ES-I3 (cell line): ENCODE results near the gene SLC6A12.

Experiments
- H3K36me3 ChIP-seq: 2 replicates; pipeline ENCODE4 v1.6.1; 2013; ENCODE audit warnings: mild to moderate bottlenecking, low read length, control low read depth, moderate library complexity; ENCODE audit not compliant: insufficient read depth
- H3K4me1 ChIP-seq: 2 replicates; pipeline ENCODE4 v1.6.1; 2013; ENCODE audit warnings: mild to moderate bottlenecking, control low read depth, low read length; ENCODE audit not compliant: insufficient read depth
- H3K9ac ChIP-seq: 2 replicates; pipeline ENCODE4 v1.6.1; 2013; ENCODE audit warnings: low read depth, mild to moderate bottlenecking, low read length, moderate library complexity
- H3K9me3 ChIP-seq: 2 replicates; pipeline ENCODE4 v1.6.1; 2013; ENCODE audit warnings: mild to moderate bottlenecking, low read length, moderate library complexity; ENCODE audit not compliant: control insufficient read depth, insufficient read depth

The SLC6A12 gene

DNA sequence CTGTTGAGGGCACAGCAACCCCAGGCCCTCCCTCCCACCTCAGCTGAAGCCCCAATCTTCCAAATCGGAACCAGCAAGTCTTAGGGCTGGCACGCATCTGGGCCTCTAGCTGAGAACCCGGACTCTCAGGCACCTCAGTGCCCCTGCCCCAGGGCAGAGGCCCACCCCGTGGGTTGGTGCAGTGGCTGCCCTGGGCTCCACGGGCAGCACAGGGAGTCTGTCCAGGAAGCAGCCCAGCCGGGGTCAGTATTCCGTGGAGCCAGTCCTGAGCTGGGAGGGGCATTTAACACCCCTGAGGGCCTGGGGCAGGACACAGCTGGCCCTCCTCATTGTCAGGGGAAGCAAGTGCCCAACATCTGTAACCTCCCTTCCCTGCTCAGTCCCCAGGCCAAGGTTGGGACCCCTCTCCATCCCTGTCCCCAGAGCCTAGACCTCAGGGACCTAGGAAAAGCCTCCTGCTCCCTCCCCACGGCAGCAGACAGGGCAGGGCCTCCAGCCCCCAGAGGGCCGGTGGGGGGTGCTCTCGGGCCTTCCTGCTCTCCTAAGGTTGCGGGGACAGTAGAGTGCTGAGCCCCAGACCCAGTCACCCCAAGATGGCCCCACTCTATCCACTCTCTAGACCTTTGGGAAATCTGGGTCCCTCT lies 36.5 kb downstream of the SLC6A12 start:
- no peaks in the 10 kb centered on the region for H3K36me3 ChIP-seq
- H3K9me3 ChIP-seq, result no peaks in the 10 kb centered on the region
- H3K9ac ChIP-seq, result no peak overlapping the region
- H3K4me1 ChIP-seq, result peaks cover 29% of the 10 kb centered on the region

GRCh38 chr12:176321-177181 lies 37.4 kb downstream of the SLC6A12 start:
- Histone ChIP-seq H3K36me3 (no peaks in the 10 kb centered on the region), H3K9me3 (no peaks in the 10 kb centered on the region), H3K9ac (no peak overlapping the region), H3K4me1 (peaks cover 25% of the 10 kb centered on the region)

- Histone ChIP-seq H3K4me1 (peaks cover 28% of the 10 kb centered on the region), H3K9ac (no peak overlapping the region), H3K36me3 (no peaks in the 10 kb centered on the region), H3K9me3 (no peaks in the 10 kb centered on the region)
Measured at GRCh38 chr12:175759-176158, 38.2 kb downstream of the SLC6A12 start.

- H3K4me1 ChIP-seq, result peaks cover 33% of the 10 kb centered on the region
- no peaks in the 10 kb centered on the region for H3K9me3 ChIP-seq
Measured at GRCh38 chr12:175250-175649, 38.7 kb downstream of the SLC6A12 start.

DNA sequence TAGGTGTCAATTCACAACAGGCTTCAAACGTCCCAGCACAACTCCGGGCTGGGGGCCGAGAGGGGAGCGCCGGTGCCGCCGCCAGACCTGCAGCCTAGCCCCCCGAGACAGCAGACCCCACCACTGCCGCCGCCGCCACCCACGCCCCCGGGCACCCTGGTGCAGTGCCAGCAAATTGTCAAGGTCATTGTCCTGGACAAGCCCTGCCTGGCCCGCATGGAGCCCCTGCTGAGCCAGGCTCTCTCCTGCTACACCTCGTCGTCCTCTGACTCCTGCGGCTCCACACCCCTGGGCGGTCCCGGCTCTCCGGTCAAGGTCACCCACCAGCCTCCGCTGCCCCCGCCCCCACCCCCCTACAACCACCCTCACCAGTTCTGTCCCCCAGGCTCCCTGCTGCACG lies 39.4 kb downstream of the SLC6A12 start:
- Histone ChIP-seq H3K9ac (no peak overlapping the region), H3K36me3 (no peaks in the 10 kb centered on the region), H3K9me3 (no peaks in the 10 kb centered on the region), H3K4me1 (peaks cover 36% of the 10 kb centered on the region)

More at GRCh38 chr12:175250-175649, 38.7 kb downstream of the SLC6A12 start:
- Histone ChIP-seq H3K36me3 (no peaks in the 10 kb centered on the region), H3K9ac (no peak overlapping the region)

DNA sequence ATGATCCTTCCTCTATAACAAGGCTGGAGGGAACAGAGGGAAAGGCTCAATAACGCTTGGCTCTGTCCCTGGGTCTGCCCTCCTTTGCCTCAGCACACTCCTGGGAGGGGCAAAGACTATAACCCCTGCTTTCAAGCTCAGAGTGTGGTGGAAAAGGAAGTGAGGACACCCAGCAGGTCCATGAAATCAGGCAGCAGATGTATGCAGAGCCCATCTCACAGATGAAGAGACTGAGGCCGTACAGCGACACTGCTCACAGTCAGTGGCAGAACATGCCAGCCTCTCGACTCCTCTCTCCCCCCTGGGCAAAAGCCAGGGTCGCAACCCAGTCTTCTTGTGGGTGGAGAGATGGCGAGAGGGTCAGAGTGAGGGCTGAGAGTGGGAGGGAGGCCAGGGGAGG lies 39.8 kb downstream of the SLC6A12 start:
- no peaks in the 10 kb centered on the region for H3K36me3 ChIP-seq
- H3K9me3 ChIP-seq, result no peaks in the 10 kb centered on the region
- no peak overlapping the region for H3K9ac ChIP-seq
- peaks cover 36% of the 10 kb centered on the region for H3K4me1 ChIP-seq

GRCh38 chr12:172732-173161 lies 41.2 kb downstream of the SLC6A12 start:
- Histone ChIP-seq H3K9me3 (no peaks in the 10 kb centered on the region), H3K9ac (no peak overlapping the region), H3K4me1 (peaks cover 47% of the 10 kb centered on the region), H3K36me3 (no peaks in the 10 kb centered on the region)

- H3K36me3 ChIP-seq, result no peaks in the 10 kb centered on the region
- H3K4me1 ChIP-seq, result peaks cover 50% of the 10 kb centered on the region
- no peak overlapping the region for H3K9ac ChIP-seq
- H3K9me3 ChIP-seq, result no peaks in the 10 kb centered on the region
Measured at GRCh38 chr12:171743-172676, 41.9 kb downstream of the SLC6A12 start.

DNA sequence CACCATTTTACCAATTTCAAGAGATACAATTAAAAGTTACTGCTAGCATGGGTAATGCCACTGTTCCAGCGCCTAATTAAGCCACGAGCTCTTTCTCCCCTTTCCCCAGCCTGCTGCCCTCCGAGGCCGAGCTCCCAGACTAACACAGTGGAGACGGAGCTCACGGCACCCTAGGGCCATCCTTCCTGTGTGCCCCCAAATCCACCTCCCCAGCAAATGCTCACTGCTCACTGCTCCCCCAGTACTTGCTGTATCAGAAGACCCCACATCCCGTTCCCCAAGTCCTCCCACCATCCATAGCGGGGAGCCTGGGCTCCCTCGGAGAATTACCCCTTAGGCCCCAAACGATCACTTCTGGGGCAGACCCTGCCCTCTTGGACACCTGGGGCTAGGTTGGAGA lies 42.7 kb downstream of the SLC6A12 start:
- Histone ChIP-seq H3K9ac (no peak overlapping the region), H3K36me3 (no peaks in the 10 kb centered on the region), H3K9me3 (no peaks in the 10 kb centered on the region), H3K4me1 (peaks cover 42% of the 10 kb centered on the region)

DNA sequence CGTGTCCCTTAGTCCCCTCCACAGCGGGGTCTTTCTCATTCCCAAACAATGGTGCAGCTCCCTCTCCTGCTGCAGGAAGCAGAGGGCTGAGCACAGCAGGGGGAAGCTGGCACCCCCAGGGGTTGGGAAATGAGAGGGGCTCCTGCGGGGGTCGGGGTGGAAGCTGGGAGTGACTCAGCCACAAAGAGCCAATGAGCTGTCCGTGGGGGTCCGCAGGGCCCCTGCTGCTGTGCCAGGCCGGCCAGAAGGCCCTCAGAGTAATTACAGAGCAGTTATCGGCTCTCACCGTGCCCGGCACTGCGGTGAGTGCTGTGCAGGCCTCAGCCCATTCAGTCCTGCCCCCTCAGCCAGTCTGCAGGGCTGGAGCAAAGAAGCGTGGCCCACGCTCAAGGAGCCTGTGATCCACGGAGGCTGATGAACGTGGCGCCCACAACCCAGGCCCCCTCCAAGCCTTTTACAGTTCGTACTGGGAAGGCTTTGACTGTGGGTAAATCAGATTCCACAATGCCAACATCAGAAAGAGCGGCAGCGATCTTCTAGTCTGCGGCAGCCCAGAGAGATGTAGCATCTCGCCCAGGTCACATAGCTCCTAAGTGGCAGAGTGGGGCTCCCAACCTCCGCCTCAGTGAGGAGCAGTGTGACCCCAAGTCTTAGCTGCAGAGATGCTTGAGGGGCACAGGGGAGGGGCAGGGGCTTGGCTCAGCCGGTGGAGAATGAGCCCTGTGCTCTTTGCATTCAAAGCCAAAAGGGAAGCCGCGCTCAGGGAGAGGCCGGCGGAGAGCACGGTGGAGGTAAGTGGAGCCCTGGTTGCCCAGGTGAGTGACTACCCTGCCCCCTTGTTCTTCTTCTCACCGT lies 43.4 kb downstream of the SLC6A12 start:
- Histone ChIP-seq H3K9me3 (no peaks in the 10 kb centered on the region), H3K4me1 (peaks cover 41% of the 10 kb centered on the region), H3K9ac (no peak overlapping the region), H3K36me3 (no peaks in the 10 kb centered on the region)

- H3K9ac ChIP-seq, result no peak overlapping the region
- no peaks in the 10 kb centered on the region for H3K9me3 ChIP-seq
- peaks cover 41% of the 10 kb centered on the region for H3K4me1 ChIP-seq
- no peaks in the 10 kb centered on the region for H3K36me3 ChIP-seq
Measured at GRCh38 chr12:169528-170370, 44.2 kb downstream of the SLC6A12 start.

DNA sequence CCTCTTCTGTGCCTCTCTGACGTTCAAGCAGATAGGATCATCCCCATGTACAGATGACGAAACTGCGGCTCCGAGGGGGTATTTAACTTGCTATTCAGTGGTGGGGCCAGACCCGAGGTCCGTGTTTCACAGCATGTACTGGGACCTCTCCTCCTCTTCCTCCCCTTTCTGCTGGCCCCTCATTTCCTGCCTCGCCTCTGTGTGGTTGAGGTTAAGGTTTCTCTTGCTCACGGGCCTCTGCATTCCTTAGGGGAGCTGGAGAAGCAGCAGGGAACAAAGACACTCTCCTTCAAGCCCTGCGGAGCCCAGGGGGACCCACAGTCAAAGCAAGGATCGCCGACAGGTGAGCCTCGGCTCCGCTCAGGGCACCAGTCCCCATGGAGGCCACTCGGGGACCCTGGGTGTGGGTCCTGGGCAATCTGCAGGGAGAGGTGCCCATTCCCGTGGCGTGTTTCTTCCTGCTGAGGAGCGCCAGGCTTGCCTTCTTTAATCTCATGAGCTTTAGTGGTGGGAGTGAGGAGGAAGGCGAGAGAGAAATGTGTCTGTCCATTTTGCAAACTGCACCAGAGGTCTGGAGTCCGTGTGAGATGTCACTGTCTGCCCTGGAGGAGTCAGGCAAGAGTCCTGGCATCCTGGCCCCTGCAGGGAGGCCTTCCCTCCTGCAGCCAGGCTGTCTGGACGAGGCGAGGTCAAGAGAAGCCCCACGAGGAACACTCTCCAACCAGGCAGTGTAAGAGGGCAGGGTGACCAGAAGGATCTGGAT lies 45.0 kb downstream of the SLC6A12 start:
- Histone ChIP-seq H3K36me3 (no peaks in the 10 kb centered on the region), H3K9ac (no peak overlapping the region), H3K9me3 (no peaks in the 10 kb centered on the region), H3K4me1 (peaks cover 41% of the 10 kb centered on the region)
